ENCODE measurements around the gene SH3PXD2A.

DNA sequence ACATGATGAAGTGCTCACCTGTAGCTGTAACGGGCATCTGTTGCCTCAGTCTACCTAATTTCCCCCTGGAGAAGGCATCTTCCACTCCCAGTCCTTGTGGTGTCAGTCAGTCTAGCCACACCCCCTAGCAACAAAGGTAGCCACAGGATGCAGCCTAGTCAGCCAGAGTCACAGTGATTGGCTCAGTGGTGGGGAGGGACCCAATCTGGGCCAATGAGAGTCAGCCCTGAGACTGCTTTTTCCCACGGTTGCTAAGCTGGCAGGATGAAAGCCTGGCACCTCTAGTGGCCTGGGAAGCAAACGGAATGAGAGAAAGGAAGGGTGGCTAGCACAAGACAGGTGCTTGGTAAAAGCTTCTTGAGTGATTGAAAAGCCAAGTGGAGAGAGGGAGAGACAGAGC, 118.6 kb downstream of the SH3PXD2A start:
- TF ChIP-seq, protein P1, sequence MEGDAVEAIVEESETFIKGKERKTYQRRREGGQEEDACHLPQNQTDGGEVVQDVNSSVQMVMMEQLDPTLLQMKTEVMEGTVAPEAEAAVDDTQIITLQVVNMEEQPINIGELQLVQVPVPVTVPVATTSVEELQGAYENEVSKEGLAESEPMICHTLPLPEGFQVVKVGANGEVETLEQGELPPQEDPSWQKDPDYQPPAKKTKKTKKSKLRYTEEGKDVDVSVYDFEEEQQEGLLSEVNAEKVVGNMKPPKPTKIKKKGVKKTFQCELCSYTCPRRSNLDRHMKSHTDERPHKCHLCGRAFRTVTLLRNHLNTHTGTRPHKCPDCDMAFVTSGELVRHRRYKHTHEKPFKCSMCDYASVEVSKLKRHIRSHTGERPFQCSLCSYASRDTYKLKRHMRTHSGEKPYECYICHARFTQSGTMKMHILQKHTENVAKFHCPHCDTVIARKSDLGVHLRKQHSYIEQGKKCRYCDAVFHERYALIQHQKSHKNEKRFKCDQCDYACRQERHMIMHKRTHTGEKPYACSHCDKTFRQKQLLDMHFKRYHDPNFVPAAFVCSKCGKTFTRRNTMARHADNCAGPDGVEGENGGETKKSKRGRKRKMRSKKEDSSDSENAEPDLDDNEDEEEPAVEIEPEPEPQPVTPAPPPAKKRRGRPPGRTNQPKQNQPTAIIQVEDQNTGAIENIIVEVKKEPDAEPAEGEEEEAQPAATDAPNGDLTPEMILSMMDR (IDR thresholded peaks at IDR 0.05) = no peak
- TF ChIP-seq POLR2A (IDR thresholded peaks at IDR 0.05) = no peak
- no peak for TF ChIP-seq EP300 (IDR thresholded peaks at IDR 0.05)
